IMR-90 (cell line): ENCODE data around the gene RHOG. TPM values are rescaled to one million over a fixed set of nuclear protein-coding genes. Genes with fewer than 3 reads are reported as not detected.

Experiments used
- ATAC-seq: fragments of 200-7000 bp; cut with Tn5 transposase; 2 replicates; pipeline ENCODE4 v1.9.1; 2020; ENCODE audit warnings: low read depth, mild to moderate bottlenecking, moderate library complexity
- BruUV-seq: library from RNA; stranded (reverse); fragments of 400-500 nt; replicated peaks from 2 replicates; lab custom pipeline; 2021; lab: Mats Ljungman, UMichigan
- CTCF ChIA-PET: fragments of 300-600 bp; formaldehyde crosslinking; extraction: SDS; loops from one replicate; lab custom pipeline; 2021; ENCODE audit warnings: antibody characterized with exemption; lab: Yijun Ruan, JAX
- POLR2A ChIA-PET: fragments of 300-600 bp; sonication (Branson Sonifier 250); formaldehyde crosslinking; loops from one replicate; lab custom pipeline; 2022; ENCODE audit warnings: antibody characterized with exemption; ENCODE audit not compliant: unreplicated experiment; lab: Charles Lee
- DNase-seq: peaks from one replicate; pipeline ENCODE4 v3.0.0; 2013
- H2AFZ ChIP-seq: replicated peaks from 2 replicates; pipeline ENCODE3; 2013; ENCODE audit warnings: low read length, mild to moderate bottlenecking; ENCODE audit not compliant: poor library complexity
- H2AK5ac ChIP-seq: 2 replicates; pipeline ENCODE4 v1.6.1; 2013; ENCODE audit warnings: low read depth, low read length, inconsistent platforms
- H2AK9ac ChIP-seq: replicated peaks from 2 replicates; pipeline ENCODE3; 2013; ENCODE audit warnings: mild to moderate bottlenecking, low read depth, low read length, moderate library complexity; ENCODE audit not compliant: poor library complexity
- H2BK120ac ChIP-seq: 2 replicates; pipeline ENCODE4 v1.6.1; 2013; ENCODE audit warnings: low read depth, low read length, inconsistent platforms
- H2BK15ac ChIP-seq: 3 replicates; pipeline ENCODE4 v1.6.1; 2013; ENCODE audit warnings: low read depth, low read length, inconsistent platforms
- H2BK20ac ChIP-seq: 2 replicates; pipeline ENCODE4 v1.6.1; 2013; ENCODE audit warnings: low read depth, mild to moderate bottlenecking, inconsistent platforms, low read length, moderate library complexity
- H2BK5ac ChIP-seq: 2 replicates; pipeline ENCODE4 v1.6.1; 2013; ENCODE audit warnings: mild to moderate bottlenecking, low read depth, low read length, inconsistent platforms; ENCODE audit not compliant: poor library complexity, severe bottlenecking
- H3K14ac ChIP-seq: replicated peaks from 2 replicates; pipeline ENCODE4 v1.6.1; 2013; ENCODE audit warnings: low read depth, low read length, inconsistent platforms
- H3K18ac ChIP-seq: 2 replicates; pipeline ENCODE4 v1.6.1; 2013; ENCODE audit warnings: low read depth, low read length, control low read depth
- H3K23ac ChIP-seq: 2 replicates; pipeline ENCODE4 v1.6.1; 2013; ENCODE audit warnings: low read depth, low read length, inconsistent platforms
- H3K27ac ChIP-seq: 2 replicates; pipeline ENCODE4 v1.5.1; 2013; ENCODE audit warnings: mild to moderate bottlenecking, control low read depth, low read length; ENCODE audit not compliant: insufficient read depth
- H3K27me3 ChIP-seq: 2 replicates; pipeline ENCODE4 v1.6.1; 2013; ENCODE audit warnings: low read length; ENCODE audit not compliant: control insufficient read depth, insufficient read depth
- H3K36me3 ChIP-seq: 2 replicates; pipeline ENCODE4 v1.6.1; 2013; ENCODE audit warnings: low read length, mixed read lengths; ENCODE audit not compliant: control insufficient read depth, insufficient read depth
- H3K4ac ChIP-seq: 2 replicates; pipeline ENCODE4 v1.6.1; 2013; ENCODE audit warnings: low read depth, low read length, inconsistent platforms
- H3K4me1 ChIP-seq: 2 replicates; pipeline ENCODE4 v1.6.1; 2013; ENCODE audit warnings: low read length, mixed read lengths; ENCODE audit not compliant: control insufficient read depth, insufficient read depth
- H3K4me2 ChIP-seq: 2 replicates; pipeline ENCODE4 v1.6.1; 2013; ENCODE audit warnings: low read depth, mild to moderate bottlenecking, control low read depth, low read length, moderate library complexity
- H3K4me3 ChIP-seq: 2 replicates; pipeline ENCODE4 v1.5.1; 2013; ENCODE audit warnings: low read depth, mild to moderate bottlenecking, control low read depth, low read length, moderate library complexity; ENCODE audit not compliant: insufficient read depth
- H3K56ac ChIP-seq: 2 replicates; pipeline ENCODE4 v1.6.1; 2013; ENCODE audit warnings: low read length, inconsistent platforms; ENCODE audit not compliant: insufficient read depth; ENCODE audit errors: extremely low read depth
- H3K79me1 ChIP-seq, 2 experiments: 2 replicates each; pipeline ENCODE4 v1.6.1; 2013; ENCODE audit warnings: low read length in 2 of 2, inconsistent platforms in 1 of 2, low read depth in 1 of 2
- H3K9ac ChIP-seq: 2 replicates; pipeline ENCODE4 v1.6.1; 2013; ENCODE audit warnings: low read depth, low read length, control low read depth
- H3K9me1 ChIP-seq: 2 replicates; pipeline ENCODE4 v1.6.1; 2013; ENCODE audit warnings: low read length, inconsistent platforms; ENCODE audit not compliant: insufficient read depth
- H3K9me3 ChIP-seq: 2 replicates; pipeline ENCODE4 v1.6.1; 2013; ENCODE audit warnings: low read length; ENCODE audit not compliant: control insufficient read depth, insufficient read depth
- H4K20me1 ChIP-seq: 2 replicates; pipeline ENCODE4 v1.6.1; 2013; ENCODE audit warnings: low read length, inconsistent platforms; ENCODE audit not compliant: insufficient read depth
- H4K5ac ChIP-seq: 2 replicates; pipeline ENCODE4 v1.6.1; 2013; ENCODE audit warnings: mild to moderate bottlenecking, low read depth, low read length, control low read depth
- H4K8ac ChIP-seq, 2 experiments: 2 replicates each; pipeline ENCODE4 v1.6.1; 2013; ENCODE audit warnings: low read depth in 2 of 2, low read length in 2 of 2, control low read depth in 1 of 2, inconsistent platforms in 1 of 2
- H4K91ac ChIP-seq: 2 replicates; pipeline ENCODE4 v1.6.1; 2013; ENCODE audit warnings: low read depth, low read length, inconsistent platforms; ENCODE audit not compliant: insufficient read depth
- BHLHE40 ChIP-seq: fragments of 150-350 bp; IDR thresholded peaks from 2 replicates; pipeline ENCODE4 v1.6.1; 2016; ENCODE audit warnings: mild to moderate bottlenecking, low read depth, low read length
- CEBPB ChIP-seq: IDR thresholded peaks from 2 replicates; pipeline ENCODE4 v1.6.1; 2012; ENCODE audit warnings: low read depth, low read length, improper control_type of control experiment
- CHD1 ChIP-seq: IDR thresholded peaks from 2 replicates; pipeline ENCODE4 v1.6.1; 2012; ENCODE audit warnings: low read depth, low read length, improper control_type of control experiment
- MAFK ChIP-seq: IDR thresholded peaks from 2 replicates; pipeline ENCODE4 v1.6.1; 2012; ENCODE audit warnings: low read depth, low read length, improper control_type of control experiment
- MAZ ChIP-seq: IDR thresholded peaks from 2 replicates; pipeline ENCODE4 v1.6.1; 2012; ENCODE audit warnings: low read depth, mild to moderate bottlenecking, low read length, improper control_type of control experiment, moderate library complexity, borderline replicate concordance
- NFE2L2 ChIP-seq: fragments of 150-350 bp; IDR thresholded peaks from 2 replicates; pipeline ENCODE4 v1.6.1; 2016; ENCODE audit warnings: low read depth, mild to moderate bottlenecking, low read length
- RAD21 ChIP-seq: IDR thresholded peaks from 2 replicates; pipeline ENCODE4 v1.6.1; 2012; ENCODE audit warnings: low read length, improper control_type of control experiment
- RCOR1 ChIP-seq: IDR thresholded peaks from 2 replicates; pipeline ENCODE4 v1.6.1; 2012; ENCODE audit warnings: mild to moderate bottlenecking, low read length, improper control_type of control experiment; ENCODE audit not compliant: insufficient replicate concordance
- RFX5 ChIP-seq: IDR thresholded peaks from 2 replicates; pipeline ENCODE4 v1.8.0; 2012; ENCODE audit warnings: low read depth, mild to moderate bottlenecking, low read length, moderate library complexity
- SMC3 ChIP-seq: fragments of 150-350 bp; IDR thresholded peaks from 2 replicates; pipeline ENCODE4 v1.6.1; 2016; ENCODE audit warnings: low read depth, mild to moderate bottlenecking, antibody characterized with exemption, low read length, moderate library complexity
- USF2 ChIP-seq: fragments of 150-350 bp; IDR thresholded peaks from 2 replicates; pipeline ENCODE4 v1.6.1; 2017; ENCODE audit warnings: mild to moderate bottlenecking, antibody characterized with exemption, low read length, low read depth
- WGBS, 2 experiments: methylation state at CpG; one replicate each; pipeline versions ENCODE4 v1.1.5 to v1.1.7; 2013; ENCODE audit warnings: missing lambda C conversion rate in 2 of 2; ENCODE audit not compliant: insufficient read length in 1 of 2; ENCODE audit errors: extremely low coverage in 2 of 2; 5-methylcytosine and 5-hydroxymethylcytosine counted together
- dilution Hi-C: fragments of 300-500 bp; cut with HindIII; formaldehyde crosslinking; loops from one replicate; pipeline ENCODE4 v1.14.3; 2018; ENCODE audit warnings: low sequenced_read_pairs; ENCODE audit not compliant: unreplicated experiment
- in situ Hi-C: fragments of 300-500 bp; cut with MboI; formaldehyde crosslinking; loops from 3 replicates; pipeline ENCODE4 v1.14.3; 2019; ENCODE audit warnings: low sequenced_read_pairs, inconsistent platforms, mixed read lengths
- intact Hi-C: fragments of 100-400 bp; cut with micrococcal nuclease; formaldehyde crosslinking; loops from 2 replicates; pipeline ENCODE4 v1.10.0; 2022
- polyA plus RNA-seq, 3 experiments: library from polyadenylated mRNA; depleted of rRNA; stranded (reverse); fragments of >200 nt; gene quantifications; 2 replicates each; pipeline ENCODE4 v1.2.3, GENCODE V29; 2012; ENCODE audit warnings: low replicate concordance in 1 of 3
- total RNA-seq: library from RNA; depleted of rRNA; stranded (reverse); fragments of >200 nt; gene quantifications from 2 replicates; pipeline ENCODE4 v1.2.3, GENCODE V29; 2012
- TF ChIP-seq, protein P1 (sequence below): fragments of 150-350 bp; IDR thresholded peaks from 2 replicates; pipeline ENCODE4 v1.6.1; 2016; ENCODE audit warnings: low read depth, mild to moderate bottlenecking, low read length, moderate library complexity, borderline replicate concordance

The RHOG gene
- total and polyA plus RNA-seq, 2 of the 4 experiments (the other 2 are of a cell fraction), result 16.3 to 114 TPM

DNA sequence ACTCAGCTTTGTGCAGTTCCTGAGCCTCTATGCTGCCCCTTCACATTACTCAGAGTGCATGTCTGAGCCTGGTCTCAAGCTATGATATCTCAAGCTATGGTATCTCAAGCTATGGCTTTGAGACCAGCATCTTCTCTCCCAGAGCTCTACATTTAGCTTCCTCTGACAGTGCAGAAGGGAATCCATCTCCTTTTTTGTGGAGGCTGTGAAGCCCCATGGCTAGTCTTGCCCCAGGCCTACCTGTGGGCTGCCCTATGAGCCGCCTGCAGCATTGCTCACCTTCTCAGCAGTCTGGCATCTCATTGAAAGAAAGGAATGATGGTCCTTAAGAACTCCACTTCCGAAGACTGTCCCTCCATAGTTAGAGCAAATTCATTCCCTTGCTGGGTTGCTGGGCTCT, 19.8 kb downstream of the RHOG start:
- ChIA-PET CTCF (no interaction called here), POLR2A (interaction anchor here (0.7 kb wide), 1 partner anchor 993 kb away, joined by 5 read pairs; no protein-coding TSS in a partner anchor)
- H2BK20ac ChIP-seq, result no peak overlapping the region
- H2BK120ac ChIP-seq, result no peak overlapping the region
- no peak overlapping the region for H3K56ac ChIP-seq
- no peak overlapping the region for H2AFZ ChIP-seq
- no peak overlapping the region for H3K23ac ChIP-seq
- peaks cover 18% of the 10 kb centered on the region for H3K36me3 ChIP-seq
- no peak overlapping the region for H2BK5ac ChIP-seq
- H3K4me3 ChIP-seq, result no peak overlapping the region
- H3K4ac ChIP-seq, result no peak overlapping the region
- no peak overlapping the region for H3K9ac ChIP-seq
- ATAC-seq (no peak), DNase-seq (no peak)
- no peak overlapping the region for H3K4me2 ChIP-seq
- no peak overlapping the region for H3K14ac ChIP-seq
- H2AK5ac ChIP-seq, result no peak overlapping the region
- no TSS peak for BruUV-seq
- H3K9me1 ChIP-seq, result peaks cover 16% of the 10 kb centered on the region; the same call in 1 of the 2 replicates
- H3K18ac ChIP-seq, result no peak overlapping the region
- intact Hi-C loops, result no loop called here
- no peak overlapping the region for H2AK9ac ChIP-seq
- no peak overlapping the region for H4K8ac ChIP-seq
- dilution Hi-C loops, result no loop called here
- H3K27ac ChIP-seq, result no peak overlapping the region
- H3K9me3 ChIP-seq, result no peaks in the 10 kb centered on the region
- H4K20me1 ChIP-seq, result peaks cover 4% of the 10 kb centered on the region; the same call in 1 of the 2 replicates
- TF ChIP-seq CEBPB (no peak), RAD21 (no peak), MAFK (no peak), SMC3 (no peak), USF2 (no peak), CHD1 (no peak), MAZ (no peak), RFX5 (no peak), BHLHE40 (no peak), RCOR1 (no peak), NFE2L2 (no peak)
- TF ChIP-seq, protein P1, sequence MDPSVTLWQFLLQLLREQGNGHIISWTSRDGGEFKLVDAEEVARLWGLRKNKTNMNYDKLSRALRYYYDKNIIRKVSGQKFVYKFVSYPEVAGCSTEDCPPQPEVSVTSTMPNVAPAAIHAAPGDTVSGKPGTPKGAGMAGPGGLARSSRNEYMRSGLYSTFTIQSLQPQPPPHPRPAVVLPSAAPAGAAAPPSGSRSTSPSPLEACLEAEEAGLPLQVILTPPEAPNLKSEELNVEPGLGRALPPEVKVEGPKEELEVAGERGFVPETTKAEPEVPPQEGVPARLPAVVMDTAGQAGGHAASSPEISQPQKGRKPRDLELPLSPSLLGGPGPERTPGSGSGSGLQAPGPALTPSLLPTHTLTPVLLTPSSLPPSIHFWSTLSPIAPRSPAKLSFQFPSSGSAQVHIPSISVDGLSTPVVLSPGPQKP, result no peak
- no peak overlapping the region for H2BK15ac ChIP-seq
- H3K27me3 ChIP-seq, result no peaks in the 10 kb centered on the region
- H3K79me1 ChIP-seq, result peaks cover 4 to 15% of the 10 kb centered on the region in 2 experiments
- in situ Hi-C loops, result no loop called here
- WGBS, 2 experiments, result 100% methylated on average over 1 of the region's 2 CpGs; no CpG with 5 or more reads in 1 of the 2 experiments
- H4K5ac ChIP-seq, result no peak overlapping the region
- peaks cover 4% of the 10 kb centered on the region for H3K4me1 ChIP-seq
- H4K91ac ChIP-seq, result no peak overlapping the region
